SKM-1 (cell line): Measurements from ENCODE around the gene RELT.

Experiments used
- DNase-seq: peaks from one replicate; lab custom pipeline; 2025; ENCODE audit not compliant: unreplicated experiment; lab: John Stamatoyannopoulos, UW

The RELT gene

DNA sequence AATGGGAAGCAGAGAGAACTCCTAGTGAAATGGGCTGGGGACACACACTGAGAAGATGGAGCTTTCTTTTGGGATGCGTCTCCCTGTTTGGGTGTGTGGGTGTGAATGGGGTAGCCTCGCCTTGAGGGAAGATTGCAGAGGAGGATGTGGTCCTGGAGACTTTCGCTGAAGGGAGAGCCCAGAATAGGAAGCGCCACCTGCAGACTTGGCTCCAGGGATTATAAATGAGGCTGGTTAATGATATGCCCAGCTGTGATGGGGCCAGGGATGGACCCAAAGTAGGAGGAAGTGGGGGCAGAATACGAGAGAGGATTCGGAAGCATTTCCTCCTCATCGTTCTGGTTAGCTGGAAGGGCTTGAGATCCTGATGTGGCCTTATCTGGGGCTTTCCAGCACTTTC is 13.7 kb downstream of the RELT start:
- no peak for DNase-seq

DNA sequence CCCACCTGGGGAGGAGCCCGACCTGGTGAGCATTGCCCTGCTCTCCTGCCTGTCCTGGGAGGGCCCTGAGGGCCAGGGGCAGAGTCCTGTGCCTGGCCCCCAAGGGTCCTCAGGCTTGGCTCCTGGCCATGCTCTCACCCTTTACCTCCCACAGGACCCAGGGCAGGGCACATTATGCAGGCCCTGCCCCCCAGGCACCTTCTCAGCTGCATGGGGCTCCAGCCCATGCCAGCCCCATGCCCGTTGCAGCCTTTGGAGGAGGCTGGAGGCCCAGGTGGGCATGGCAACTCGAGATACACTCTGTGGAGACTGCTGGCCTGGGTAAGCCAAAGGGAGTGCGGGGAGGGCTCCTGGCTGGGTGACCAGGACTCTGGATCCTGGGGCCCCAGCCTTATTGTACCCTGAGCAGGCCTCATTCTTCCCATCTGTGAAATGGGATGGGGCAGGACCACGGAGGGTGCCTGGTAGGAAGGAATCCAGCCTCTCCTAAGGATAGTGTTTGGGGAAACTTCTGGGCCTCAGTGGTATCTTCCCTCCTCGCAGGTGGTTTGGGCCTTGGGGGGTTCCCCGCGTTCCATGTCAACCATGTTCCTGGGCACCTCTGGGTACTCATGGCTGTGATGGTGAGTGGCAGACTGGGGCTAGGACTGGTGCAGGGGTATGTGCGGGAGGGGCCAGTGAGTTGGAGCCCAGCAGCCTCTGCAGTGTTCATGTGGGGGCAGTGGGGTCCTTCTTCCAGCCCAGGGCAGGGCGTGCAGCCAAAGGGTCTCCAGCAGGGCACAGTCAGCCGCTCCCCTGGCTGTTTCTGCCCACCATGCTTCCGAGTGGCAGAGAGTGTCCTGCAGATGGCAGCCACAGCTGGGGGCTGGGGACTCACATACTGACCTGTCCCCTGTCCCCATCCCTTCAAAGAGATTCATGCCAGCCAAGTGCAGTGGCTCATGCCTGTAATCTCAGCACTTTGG is 14.7 kb downstream of the RELT start:
- no peak for DNase-seq

DNA sequence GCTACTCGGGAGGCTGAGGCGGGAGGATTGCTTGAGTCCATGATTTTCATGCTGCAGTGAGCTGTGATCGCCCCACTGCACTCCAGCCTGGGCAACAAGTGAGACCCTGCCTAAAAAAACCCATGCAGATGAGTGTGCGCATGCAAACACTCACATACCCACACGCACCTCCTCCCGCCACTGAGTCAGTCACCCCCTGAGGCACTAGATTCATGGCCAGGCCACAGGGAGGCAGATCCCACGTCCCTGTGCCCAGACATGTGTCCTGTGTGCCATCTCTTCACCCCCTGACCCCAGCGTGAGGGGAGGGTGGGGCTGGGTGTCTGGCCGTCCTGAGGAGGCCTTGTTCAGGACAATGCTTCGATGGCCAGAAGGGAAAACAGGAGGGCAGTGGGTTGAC is 15.5 kb downstream of the RELT start:
- DNase-seq, result no peak

DNA sequence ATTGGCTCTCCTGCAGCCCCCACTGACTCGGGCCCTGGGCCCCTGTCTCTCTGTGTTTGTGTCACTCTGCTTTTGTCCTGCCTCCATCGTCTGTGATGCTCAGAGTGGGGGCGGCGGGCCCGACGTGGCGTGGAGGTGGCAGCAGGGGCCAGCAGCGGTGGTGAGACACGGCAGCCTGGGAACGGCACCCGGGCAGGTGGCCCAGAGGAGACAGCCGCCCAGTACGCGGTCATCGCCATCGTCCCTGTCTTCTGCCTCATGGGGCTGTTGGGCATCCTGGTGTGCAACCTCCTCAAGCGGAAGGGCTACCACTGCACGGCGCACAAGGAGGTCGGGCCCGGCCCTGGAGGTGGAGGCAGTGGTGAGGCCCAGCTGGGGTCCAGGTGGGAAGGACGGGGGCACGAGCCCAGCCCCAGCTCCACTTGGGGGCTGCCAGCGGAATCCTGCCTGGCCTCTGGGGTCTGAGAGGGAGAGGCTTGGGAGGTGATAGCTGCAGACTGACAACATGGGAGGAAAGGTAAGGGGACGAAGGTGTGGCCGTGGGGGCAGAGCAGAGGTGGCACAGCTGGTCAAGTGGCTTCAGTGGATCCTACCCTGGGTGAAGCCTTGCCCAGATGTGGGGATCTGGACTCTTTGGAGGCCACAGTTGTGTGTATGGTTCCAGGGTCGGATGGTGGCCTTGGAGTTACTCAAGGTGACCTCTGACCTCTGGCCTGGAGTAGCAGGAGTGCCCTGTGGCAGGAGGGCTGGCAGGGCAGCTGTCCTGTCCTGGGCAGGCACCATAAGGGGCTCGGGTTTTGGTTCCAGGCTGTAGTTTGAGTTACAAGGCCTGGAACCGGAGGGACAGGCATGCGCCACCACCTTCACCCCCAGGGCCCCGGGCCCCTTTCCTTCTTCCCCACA is 16.2 kb downstream of the RELT start:
- DNase-seq, result no peak

DNA sequence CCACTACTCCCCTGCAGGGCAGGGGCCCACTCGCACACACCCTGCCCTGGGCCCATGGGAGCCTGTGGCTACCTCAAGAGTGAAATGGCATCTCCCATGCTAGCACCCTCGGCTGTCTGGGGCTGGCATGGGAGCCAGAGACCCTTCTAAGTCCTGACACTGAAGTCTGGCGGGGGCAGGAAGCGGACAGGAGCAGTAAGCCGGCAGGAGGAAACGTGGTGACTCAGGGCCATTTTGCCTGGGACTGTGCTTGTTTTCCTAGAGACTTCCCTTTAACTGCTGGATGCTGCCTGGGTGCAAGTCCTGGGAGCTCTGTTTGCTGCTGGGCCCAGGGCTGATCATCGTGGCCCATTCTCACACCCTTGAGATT is 16.8 kb downstream of the RELT start:
- DNase-seq, result no peak

DNA sequence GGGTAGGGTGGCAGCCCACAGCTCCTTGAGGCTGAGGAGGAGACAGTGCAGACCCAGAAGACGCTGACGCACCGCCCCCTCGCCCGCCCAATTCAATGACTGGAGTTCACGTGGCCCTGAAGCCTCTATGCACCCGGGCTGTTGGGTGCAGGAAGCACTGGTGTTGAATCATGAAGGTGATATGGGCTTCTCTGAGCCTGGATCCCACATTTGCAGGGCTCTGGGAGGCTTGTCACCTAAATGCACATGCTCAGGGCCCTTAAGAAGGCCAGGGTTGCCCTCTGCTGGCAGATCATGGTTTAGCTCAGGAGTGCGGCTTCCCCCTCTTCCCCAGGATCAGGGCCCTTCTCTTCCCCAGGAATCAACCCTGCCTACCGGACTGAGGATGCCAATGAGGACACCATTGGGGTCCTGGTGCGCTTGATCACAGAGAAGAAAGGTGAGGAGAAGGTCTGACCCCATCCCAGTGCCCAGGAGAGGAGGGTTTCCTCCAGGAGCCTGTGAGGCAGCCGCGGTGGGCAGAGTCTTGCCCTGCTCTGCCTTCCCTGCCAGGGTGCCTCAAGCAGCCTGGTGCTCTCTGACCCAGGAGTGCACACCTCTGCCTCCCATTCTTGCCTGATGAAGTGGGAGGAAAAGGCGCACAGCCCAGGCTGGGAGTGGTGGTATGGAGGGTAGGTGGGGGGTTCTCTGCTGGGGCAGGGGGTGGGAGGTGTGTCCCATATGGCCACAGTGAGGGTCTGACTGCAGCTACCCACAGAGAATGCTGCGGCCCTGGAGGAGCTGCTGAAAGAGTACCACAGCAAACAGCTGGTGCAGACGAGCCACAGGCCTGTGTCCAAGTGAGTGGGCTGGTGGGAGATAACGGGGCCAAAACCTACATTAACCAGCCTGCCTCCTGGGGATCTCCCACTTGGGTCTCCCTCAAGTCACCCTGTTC is 17.5 kb downstream of the RELT start:
- no peak for DNase-seq

DNA sequence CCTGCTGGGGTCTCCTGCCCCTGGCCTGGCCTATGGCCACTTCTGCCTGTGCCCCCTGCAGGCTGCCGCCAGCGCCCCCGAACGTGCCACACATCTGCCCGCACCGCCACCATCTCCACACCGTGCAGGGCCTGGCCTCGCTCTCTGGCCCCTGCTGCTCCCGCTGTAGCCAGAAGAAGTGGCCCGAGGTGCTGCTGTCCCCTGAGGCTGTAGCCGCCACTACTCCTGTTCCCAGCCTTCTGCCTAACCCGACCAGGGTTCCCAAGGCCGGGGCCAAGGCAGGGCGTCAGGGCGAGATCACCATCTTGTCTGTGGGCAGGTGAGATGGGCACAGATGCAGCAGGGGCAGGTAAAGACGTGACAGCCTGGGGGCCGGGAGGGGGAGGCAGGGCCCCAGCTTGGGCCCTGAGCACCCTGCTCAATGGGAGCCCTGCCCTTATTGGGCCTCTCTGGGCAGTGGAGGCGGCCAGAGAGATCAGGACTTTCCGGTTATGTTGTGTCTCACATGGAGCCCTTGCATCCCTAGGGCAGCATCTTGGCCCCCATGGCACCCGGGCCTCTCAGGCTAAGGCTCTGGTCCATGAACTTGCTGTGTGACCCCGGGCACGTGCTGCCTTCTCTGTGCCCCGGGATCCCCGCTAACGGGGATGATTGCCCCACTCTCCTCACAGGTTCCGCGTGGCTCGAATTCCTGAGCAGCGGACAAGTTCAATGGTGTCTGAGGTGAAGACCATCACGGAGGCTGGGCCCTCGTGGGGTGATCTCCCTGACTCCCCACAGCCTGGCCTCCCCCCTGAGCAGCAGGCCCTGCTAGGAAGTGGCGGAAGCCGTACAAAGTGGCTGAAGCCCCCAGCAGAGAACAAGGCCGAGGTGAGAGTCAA is 18.5 kb downstream of the RELT start:
- no peak for DNase-seq

DNA sequence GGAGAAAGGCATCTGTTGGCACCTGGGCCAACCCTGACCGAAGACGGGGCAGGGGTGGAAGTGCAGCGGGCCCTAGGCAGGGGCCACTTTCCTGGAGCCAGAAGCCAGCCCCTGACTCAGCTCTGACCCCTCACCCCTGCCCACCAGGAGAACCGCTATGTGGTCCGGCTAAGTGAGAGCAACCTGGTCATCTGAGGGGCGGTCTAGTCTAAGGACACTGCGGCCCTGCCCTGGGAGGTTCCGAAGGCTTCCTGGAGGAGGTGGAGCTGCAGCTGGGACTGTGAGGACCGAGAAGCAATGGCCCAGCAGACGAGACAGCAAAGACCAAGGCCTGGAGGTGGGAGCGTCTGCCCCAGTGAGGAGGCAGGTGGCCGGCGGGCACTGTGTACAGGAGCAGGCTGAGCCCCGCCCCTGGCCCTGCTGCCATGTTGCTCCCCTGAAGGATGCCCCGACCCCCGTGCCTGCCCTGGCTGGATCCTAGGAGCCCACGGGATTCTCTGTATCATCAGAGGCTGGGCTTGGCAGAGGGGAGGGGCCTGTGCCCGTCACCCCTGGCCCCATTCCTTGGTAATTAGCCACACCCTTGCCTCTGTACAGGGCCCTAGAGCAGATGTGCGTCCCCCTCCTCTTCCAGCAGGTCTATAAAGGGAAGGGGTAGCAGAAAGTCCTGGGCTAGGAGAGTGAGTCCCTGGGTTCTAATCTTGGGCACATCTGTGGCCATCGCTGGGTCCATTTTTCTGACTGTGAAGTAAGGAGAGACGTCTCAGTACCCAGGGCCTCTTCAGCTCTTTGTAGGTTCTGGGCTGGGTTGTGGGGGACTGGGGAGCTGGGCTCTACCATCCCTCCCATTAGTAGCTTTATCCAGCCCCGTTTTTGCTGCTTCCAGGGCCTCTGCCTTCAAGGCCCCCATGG is 19.4 kb downstream of the RELT start:
- DNase-seq, result no peak

DNA sequence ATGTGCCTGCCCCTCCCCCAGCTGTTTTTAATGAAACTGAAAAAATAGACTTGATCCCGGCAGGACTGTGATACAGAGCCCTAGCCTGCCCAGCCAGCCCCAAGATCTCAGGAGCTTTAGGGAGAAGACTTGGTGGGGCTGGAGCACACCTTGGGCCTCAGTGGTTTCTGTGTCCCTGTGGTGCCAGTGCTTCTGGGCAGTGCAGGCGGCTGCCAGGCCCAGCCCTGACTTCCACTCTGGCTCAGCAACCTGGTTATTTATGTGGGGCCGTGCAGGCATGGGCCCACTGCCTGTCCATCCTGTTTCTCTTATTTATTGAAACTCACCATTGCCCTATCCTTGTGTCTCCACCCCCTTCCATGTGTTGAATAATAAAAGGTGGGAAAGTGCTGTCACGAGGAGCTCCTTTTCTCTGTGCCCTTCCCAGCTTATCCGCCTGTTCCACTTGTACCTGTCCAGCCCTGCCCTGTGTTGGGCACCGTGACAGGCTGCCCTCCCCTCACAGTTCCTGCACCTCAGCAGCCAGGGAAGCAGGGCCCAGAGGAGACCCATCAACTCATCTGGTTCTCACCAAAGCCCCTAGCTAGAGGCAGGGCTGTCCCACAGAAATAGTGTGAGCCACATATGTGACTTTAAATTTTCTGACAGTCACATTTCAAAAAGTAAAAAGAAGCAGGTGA is 20.2 kb downstream of the RELT start:
- DNase-seq, result no peak

DNA sequence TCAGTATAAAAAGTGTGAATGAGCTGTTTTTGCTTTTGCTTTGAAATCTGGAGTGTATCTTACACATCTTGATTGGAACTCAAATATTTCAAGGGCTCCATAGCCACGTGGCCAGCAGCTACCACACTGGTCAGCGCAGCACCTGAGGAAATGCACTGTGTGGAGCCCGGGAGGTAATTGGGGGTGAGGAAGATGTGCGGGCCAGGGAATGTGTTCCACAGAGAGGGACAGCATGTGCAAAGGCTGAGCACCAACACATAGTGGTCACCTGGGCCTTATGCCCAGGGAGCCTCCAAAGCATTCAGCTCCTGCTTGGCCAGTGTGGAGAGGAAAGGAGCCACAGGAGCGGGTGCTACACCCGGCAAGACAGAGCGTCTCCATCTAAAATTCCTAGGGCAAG is 20.8 kb downstream of the RELT start:
- no peak for DNase-seq

DNA sequence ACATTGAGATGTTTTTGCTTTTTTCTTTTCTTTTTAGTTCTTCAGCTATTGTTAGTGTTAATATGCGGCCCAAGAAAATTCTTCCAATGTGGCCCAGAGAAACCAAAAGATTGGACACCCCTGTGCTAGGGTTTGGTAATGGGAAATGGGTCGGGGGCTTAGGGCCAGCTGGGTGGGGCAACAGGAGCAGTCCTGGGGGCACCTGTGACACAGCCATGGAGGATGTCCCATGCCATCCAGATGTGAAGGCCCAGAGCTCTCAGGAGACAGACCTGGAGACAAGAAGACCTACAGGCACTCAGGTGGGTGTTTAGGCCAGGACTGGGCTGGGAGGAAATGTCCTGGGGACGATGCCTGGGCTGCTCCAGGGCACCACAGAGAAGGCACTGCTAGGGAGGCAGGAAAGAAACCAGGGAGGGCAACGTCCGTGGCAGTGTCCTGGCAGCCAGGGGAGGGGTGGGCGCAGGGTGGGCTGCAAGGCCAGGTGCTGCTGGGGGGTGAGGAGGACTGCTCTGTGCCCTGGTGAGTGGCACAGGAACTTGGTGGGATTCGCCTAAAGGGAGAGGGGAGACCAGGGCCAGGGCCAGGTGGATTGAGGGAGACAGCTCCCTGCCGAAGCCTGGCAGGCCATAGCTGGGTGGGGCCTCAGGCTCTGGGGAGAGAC is 21.4 kb downstream of the RELT start:
- DNase-seq, result no peak

DNA sequence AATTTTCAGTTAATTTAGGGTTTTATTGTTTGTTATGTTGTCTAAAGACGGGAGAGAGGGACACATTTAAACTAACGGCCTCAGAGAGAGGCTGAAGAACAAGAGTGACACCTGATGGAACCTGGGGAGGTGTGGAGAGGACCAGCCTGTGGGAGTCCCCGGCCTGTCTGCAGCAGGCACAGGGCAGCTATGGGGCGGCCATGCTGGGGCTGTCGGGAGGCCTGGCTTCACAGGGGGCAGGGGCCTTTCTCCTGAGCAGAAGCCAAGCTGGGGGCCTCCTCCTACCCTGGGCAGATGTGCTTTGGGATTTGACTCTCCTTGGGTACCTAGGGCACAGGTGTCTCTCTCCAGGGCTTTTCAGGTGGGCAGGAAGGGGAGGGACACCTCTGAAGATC is 21.9 kb downstream of the RELT start:
- no peak for DNase-seq

DNA sequence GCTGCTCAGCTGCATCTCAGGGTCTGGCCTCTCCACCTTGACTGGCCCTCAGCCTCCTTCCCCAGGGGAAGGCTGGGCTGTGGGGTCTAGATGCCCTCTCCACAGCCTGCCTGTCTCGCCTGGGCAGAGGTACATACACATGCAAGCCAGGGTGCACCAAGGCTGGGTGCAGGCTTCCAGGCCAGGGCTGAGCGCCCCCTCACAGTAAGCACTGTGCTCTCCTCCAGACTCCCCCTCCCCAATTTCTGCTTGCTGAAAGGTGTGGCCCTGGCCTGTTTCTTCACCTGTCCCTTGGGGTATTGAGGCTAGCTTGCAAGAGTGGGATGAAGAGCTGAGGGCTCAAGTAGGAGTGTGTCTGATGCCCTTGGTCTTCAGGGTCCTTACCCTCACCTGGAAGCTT is 22.5 kb downstream of the RELT start:
- DNase-seq, result no peak

DNA sequence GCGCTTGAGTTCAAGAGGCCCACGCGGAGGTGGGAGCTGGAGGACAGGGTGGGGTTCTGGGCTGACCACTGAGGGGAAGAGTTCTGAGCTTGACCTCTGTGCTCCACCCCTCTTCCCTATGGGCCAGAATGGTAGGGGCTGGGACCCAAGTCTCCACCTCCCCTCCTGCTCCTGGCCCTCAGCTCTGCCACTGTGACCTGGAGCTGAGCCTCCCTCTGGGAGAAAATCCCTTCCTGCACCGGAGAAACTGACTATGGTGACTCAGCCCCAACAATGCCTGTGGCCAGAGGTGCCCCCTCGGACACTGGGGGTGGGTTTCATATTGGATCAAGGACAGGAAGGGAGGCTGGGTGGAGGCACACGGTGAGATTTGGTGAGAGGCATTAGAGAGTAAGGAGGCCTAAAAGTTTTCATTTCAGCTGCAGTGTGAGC is 23.0 kb downstream of the RELT start:
- no peak for DNase-seq

DNA sequence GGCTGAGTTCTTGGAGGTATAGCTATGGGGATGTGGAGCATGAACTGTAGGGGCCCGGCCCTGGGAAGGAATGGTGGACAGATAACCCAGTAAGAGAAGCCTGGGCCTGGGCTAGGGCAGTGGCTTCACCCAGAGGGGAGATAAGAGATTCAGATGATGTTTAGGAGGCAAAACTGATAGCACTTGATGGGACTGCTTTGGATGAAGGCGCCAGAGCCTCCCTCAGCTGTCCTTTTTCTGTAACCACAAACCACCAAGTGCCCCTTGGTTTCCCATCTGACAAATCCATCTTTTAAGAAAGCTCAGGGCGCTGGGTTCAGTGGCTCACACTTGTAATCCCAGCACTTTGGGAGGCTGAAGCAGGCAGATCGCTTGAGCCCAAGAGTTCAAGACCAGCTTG is 23.4 kb downstream of the RELT start:
- no peak for DNase-seq

DNA sequence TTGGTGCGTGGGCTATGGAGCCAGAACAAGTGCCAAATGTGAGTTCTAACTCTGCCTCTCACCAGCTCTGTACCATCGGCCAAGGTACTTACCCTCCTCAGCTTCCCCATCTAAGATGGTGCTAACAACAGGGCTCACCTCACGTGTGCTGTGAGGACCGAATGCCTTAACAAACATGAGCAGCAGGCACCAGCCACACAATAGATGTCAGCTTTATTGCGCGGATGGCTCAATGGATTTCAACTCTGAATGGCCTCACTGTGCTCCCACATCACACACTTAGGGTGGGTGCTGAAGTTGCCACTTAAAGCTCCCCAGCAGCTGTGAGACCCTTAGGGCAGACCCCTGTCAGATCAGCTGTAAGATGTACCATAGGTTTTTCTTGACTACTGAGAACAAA is 24.1 kb downstream of the RELT start:
- DNase-seq, result no peak

DNA sequence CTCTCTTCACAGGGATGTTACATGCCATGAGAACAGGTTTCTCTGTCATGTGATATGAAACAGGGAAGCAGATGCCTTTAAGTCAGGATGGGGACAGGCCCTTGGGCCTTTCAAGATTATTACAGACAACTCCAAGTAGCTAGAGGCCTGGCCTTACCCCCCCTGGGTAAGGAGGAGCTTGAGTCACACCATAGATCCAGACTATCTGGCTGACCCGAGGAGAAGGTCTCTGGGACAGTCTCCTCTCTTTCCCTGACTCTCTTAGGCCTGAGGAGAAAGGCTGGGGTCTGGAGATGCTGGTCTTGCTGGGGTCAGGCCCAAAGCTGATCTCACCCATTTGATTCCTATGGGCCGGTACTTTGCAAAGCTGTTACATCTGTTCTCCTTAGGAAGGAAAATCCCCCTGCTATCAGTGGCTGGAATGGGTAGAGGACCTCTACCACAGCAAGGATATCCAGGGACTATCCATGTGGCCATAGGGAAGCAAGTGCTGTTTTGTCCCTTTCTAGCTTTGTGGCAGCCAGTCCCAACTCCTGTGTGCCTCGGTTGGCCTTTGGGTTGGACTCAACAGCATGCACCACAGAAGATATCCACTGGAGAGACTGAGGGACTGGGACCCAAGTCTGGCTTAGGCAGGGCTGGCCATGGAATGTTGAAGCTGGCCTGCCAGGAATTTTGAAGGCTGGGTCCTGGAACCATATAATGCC is 25.2 kb downstream of the RELT start:
- no peak for DNase-seq
